Smooth muscle cell (in vitro differentiated cells): ENCODE data around the gene SLC4A4. TPM values are rescaled to one million over a fixed set of nuclear protein-coding genes. Genes with fewer than 3 reads are reported as not detected.

Source experiments
- DNase-seq: peaks from one replicate; lab custom pipeline; 2025; ENCODE audit not compliant: unreplicated experiment; lab: John Stamatoyannopoulos, UW
- H2AFZ ChIP-seq: fragments of 200-600 bp; sonication (generic); 2 replicates; pipeline ENCODE4 v1.6.0; 2016; ENCODE audit warnings: antibody characterized with exemption, low read depth, mild to moderate bottlenecking
- H3F3A ChIP-seq: fragments of 200-600 bp; sonication (generic); 2 replicates; pipeline ENCODE4 v1.6.0; 2017; ENCODE audit warnings: antibody characterized with exemption, low read depth
- H3K27ac ChIP-seq: fragments of 200-600 bp; sonication (generic); 2 replicates; pipeline ENCODE4 v1.5.1; 2016; ENCODE audit warnings: low read depth, mild to moderate bottlenecking
- H3K27me3 ChIP-seq: fragments of 200-600 bp; sonication (generic); 2 replicates; pipeline ENCODE4 v1.6.1; 2016; ENCODE audit warnings: low read depth, mild to moderate bottlenecking
- H3K36me3 ChIP-seq: fragments of 200-600 bp; sonication (generic); 2 replicates; pipeline ENCODE4 v1.5.1; 2016; ENCODE audit warnings: low read depth
- H3K4me1 ChIP-seq: fragments of 200-600 bp; sonication (generic); 2 replicates; pipeline ENCODE4 v1.5.1; 2016; ENCODE audit warnings: low read depth
- H3K4me2 ChIP-seq: fragments of 200-600 bp; sonication (generic); 2 replicates; pipeline ENCODE4 v1.6.0; 2016; ENCODE audit warnings: mild to moderate bottlenecking
- H3K4me3 ChIP-seq: fragments of 200-600 bp; sonication (generic); 2 replicates; pipeline ENCODE4 v1.5.1; 2016; ENCODE audit warnings: mild to moderate bottlenecking
- H3K79me2 ChIP-seq: fragments of 200-600 bp; sonication (generic); 2 replicates; pipeline ENCODE4 v1.6.0; 2016; ENCODE audit warnings: low read depth, mild to moderate bottlenecking
- H3K9ac ChIP-seq: fragments of 200-600 bp; sonication (generic); 2 replicates; pipeline ENCODE4 v1.6.0; 2016; ENCODE audit warnings: low read depth
- H3K9me3 ChIP-seq: fragments of 200-600 bp; sonication (generic); replicated peaks from 2 replicates; pipeline ENCODE4 v1.5.1; 2016; ENCODE audit warnings: low read depth
- H4K20me1 ChIP-seq: fragments of 200-600 bp; sonication (generic); 2 replicates; pipeline ENCODE4 v1.6.0; 2016; ENCODE audit warnings: low read depth
- WGBS: methylation state at CpG from one replicate; pipeline ENCODE4 v1.1.7; 2016; ENCODE audit warnings: low lambda C conversion rate; 5-methylcytosine and 5-hydroxymethylcytosine counted together
- polyA plus RNA-seq: library from polyadenylated mRNA; unstranded; fragments of >200 nt; fragmentation: Nextera tagmentation; extraction: Ambion mirVana; gene quantifications from 2 replicates; pipeline ENCODE4 v1.2.1, GENCODE V29; 2016
- total RNA-seq: library from RNA; depleted of rRNA; stranded (reverse); fragments of >200 nt; gene quantifications from 2 replicates; pipeline ENCODE4 v1.2.3, GENCODE V29; 2014
- TF ChIP-seq, protein P1 (sequence below): fragments of 200-600 bp; sonication (generic); IDR thresholded peaks from 2 replicates; pipeline ENCODE4 v1.5.1; 2017; ENCODE audit warnings: borderline replicate concordance, mild to moderate bottlenecking, antibody characterized with exemption; ENCODE audit not compliant: insufficient read depth, poor library complexity, severe bottlenecking

Gene SLC4A4
- total and polyA plus RNA-seq, 2 experiments from 2014 or later = 1.2 to 4.1 TPM

- H3K4me3 ChIP-seq = no peak overlapping the region
- H3F3A ChIP-seq = no peaks in the 10 kb centered on the region
- TF ChIP-seq, protein P1, sequence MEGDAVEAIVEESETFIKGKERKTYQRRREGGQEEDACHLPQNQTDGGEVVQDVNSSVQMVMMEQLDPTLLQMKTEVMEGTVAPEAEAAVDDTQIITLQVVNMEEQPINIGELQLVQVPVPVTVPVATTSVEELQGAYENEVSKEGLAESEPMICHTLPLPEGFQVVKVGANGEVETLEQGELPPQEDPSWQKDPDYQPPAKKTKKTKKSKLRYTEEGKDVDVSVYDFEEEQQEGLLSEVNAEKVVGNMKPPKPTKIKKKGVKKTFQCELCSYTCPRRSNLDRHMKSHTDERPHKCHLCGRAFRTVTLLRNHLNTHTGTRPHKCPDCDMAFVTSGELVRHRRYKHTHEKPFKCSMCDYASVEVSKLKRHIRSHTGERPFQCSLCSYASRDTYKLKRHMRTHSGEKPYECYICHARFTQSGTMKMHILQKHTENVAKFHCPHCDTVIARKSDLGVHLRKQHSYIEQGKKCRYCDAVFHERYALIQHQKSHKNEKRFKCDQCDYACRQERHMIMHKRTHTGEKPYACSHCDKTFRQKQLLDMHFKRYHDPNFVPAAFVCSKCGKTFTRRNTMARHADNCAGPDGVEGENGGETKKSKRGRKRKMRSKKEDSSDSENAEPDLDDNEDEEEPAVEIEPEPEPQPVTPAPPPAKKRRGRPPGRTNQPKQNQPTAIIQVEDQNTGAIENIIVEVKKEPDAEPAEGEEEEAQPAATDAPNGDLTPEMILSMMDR = no peak
- H3K4me1 ChIP-seq = no peaks in the 10 kb centered on the region
- no peaks in the 10 kb centered on the region for H3K27me3 ChIP-seq
- H2AFZ ChIP-seq = no peak overlapping the region
- 81% methylated on average over 3 of the region's 3 CpGs for WGBS
- H3K9ac ChIP-seq = no peak overlapping the region
- no peak for DNase-seq
- no peak overlapping the region for H3K27ac ChIP-seq
- H4K20me1 ChIP-seq = no peaks in the 10 kb centered on the region
- H3K9me3 ChIP-seq = no peaks in the 10 kb centered on the region
- H3K4me2 ChIP-seq = no peak overlapping the region
- H3K79me2 ChIP-seq = no peaks in the 10 kb centered on the region
- H3K36me3 ChIP-seq = no peaks in the 10 kb centered on the region
Observed at GRCh38 chr4:71382900-71383560, 44.2 kb downstream of the SLC4A4 start.

GRCh38 chr4:71383984-71384383 is 45.2 kb downstream of the SLC4A4 start:
- Histone ChIP-seq H3K4me2 (no peak overlapping the region), H3K9me3 (no peaks in the 10 kb centered on the region), H4K20me1 (no peaks in the 10 kb centered on the region), H3K79me2 (no peaks in the 10 kb centered on the region), H3K27ac (no peak overlapping the region), H3K4me3 (no peak overlapping the region), H2AFZ (no peak overlapping the region), H3K9ac (no peak overlapping the region), H3K4me1 (no peaks in the 10 kb centered on the region), H3F3A (no peaks in the 10 kb centered on the region), H3K36me3 (no peaks in the 10 kb centered on the region), H3K27me3 (no peaks in the 10 kb centered on the region)
- no peak for DNase-seq
- WGBS = 100% methylated on average over 1 of the region's 1 CpG
- TF ChIP-seq, protein P1 = no peak

- Histone ChIP-seq H3K4me3 (no peak overlapping the region), H3K27ac (peak overlapping the region; percentile 13), H3K4me2 (peak overlapping the region; percentile 24), H3K36me3 (no peaks in the 10 kb centered on the region), H3K4me1 (peaks cover 5% of the 10 kb centered on the region), H3K9me3 (no peaks in the 10 kb centered on the region), H3F3A (no peaks in the 10 kb centered on the region), H3K27me3 (no peaks in the 10 kb centered on the region), H3K79me2 (no peaks in the 10 kb centered on the region), H2AFZ (no peak overlapping the region), H4K20me1 (no peaks in the 10 kb centered on the region), H3K9ac (no peak overlapping the region)
- TF ChIP-seq, protein P1 = no peak
- 51% methylated on average over 2 of the region's 2 CpGs for WGBS
- DNase-seq = no peak
Observed at GRCh38 chr4:71389149-71389827, 50.5 kb downstream of the SLC4A4 start.
